Astrocyte (in vitro differentiated cells and primary cell): ENCODE measurements around the gene STX16. TPM values are rescaled to one million over a fixed set of nuclear protein-coding genes. Genes with fewer than 3 reads are reported as not detected.

Source experiments
- DNase-seq: peaks from one replicate; pipeline ENCODE4 v3.0.0-alpha.2; 2010; ENCODE audit warnings: low read depth
- FAIRE-seq: peaks from 2 replicates; lab custom pipeline; 2011; peaks lifted over from hg19 to GRCh38; lab: Jason Lieb, UNC
- H2AFZ ChIP-seq: 2 replicates; pipeline ENCODE4 v1.6.0; 2012; ENCODE audit warnings: low read depth, low read length, inconsistent platforms
- H3K27ac ChIP-seq: 2 replicates; pipeline ENCODE4 v1.5.1; 2011; ENCODE audit warnings: low read depth, low read length, inconsistent platforms
- H3K27me3 ChIP-seq: 2 replicates; pipeline ENCODE4 v1.6.0; 2011; ENCODE audit warnings: low read length, inconsistent platforms; ENCODE audit not compliant: insufficient read depth
- H3K36me3 ChIP-seq: 2 replicates; pipeline ENCODE4 v1.5.1; 2011; ENCODE audit warnings: low read length, inconsistent platforms; ENCODE audit not compliant: insufficient read depth
- H3K4me1 ChIP-seq: 2 replicates; pipeline ENCODE4 v1.5.1; 2011; ENCODE audit warnings: low read length, inconsistent platforms; ENCODE audit not compliant: insufficient read depth
- H3K4me2 ChIP-seq: 2 replicates; pipeline ENCODE4 v1.6.0; 2012; ENCODE audit warnings: low read length, inconsistent platforms
- H3K4me3 ChIP-seq: 2 replicates; pipeline ENCODE4 v1.5.1; 2011; ENCODE audit warnings: low read depth, mild to moderate bottlenecking, low read length, inconsistent platforms; ENCODE audit not compliant: insufficient read depth
- H3K79me2 ChIP-seq: 2 replicates; pipeline ENCODE4 v1.6.0; 2012; ENCODE audit warnings: mild to moderate bottlenecking, low read length, inconsistent platforms; ENCODE audit not compliant: insufficient read depth
- H3K9ac ChIP-seq: 2 replicates; pipeline ENCODE4 v1.6.0; 2012; ENCODE audit warnings: mild to moderate bottlenecking, low read length, inconsistent platforms
- H3K9me3 ChIP-seq: 2 replicates; pipeline ENCODE4 v1.5.1; 2012; ENCODE audit warnings: low read depth, mild to moderate bottlenecking, low read length, inconsistent platforms; ENCODE audit not compliant: insufficient read depth
- H4K20me1 ChIP-seq: 2 replicates; pipeline ENCODE4 v1.6.0; 2012; ENCODE audit warnings: low read length, inconsistent platforms; ENCODE audit not compliant: insufficient read depth
- H3K27ac Mint-ChIP-seq: one replicate; pipeline ENCODE4 v1.8.0; 2021; ENCODE audit warnings: mild to moderate bottlenecking, mixed read lengths; ENCODE audit not compliant: unreplicated experiment
- H3K27me3 Mint-ChIP-seq: one replicate; pipeline ENCODE4 v1.8.0; 2021; ENCODE audit warnings: low read depth, mixed read lengths; ENCODE audit not compliant: unreplicated experiment
- H3K36me3 Mint-ChIP-seq: one replicate; pipeline ENCODE4 v1.8.0; 2021; ENCODE audit warnings: low read depth, mixed read lengths; ENCODE audit not compliant: unreplicated experiment
- H3K4me1 Mint-ChIP-seq: one replicate; pipeline ENCODE4 v1.8.0; 2021; ENCODE audit warnings: low read depth, mixed read lengths; ENCODE audit not compliant: unreplicated experiment
- H3K4me3 Mint-ChIP-seq: one replicate; pipeline ENCODE4 v1.8.0; 2021; ENCODE audit warnings: mild to moderate bottlenecking, moderate library complexity, mixed read lengths; ENCODE audit not compliant: unreplicated experiment
- H3K9me3 Mint-ChIP-seq: one replicate; pipeline ENCODE4 v1.8.0; 2021; ENCODE audit warnings: mild to moderate bottlenecking, mixed read lengths; ENCODE audit not compliant: unreplicated experiment
- EZH2 ChIP-seq: IDR thresholded peaks from 2 replicates; pipeline ENCODE4 v1.6.1; 2012; ENCODE audit warnings: mild to moderate bottlenecking, low read length, inconsistent platforms; ENCODE audit not compliant: insufficient read depth
- total RNA-seq: library from RNA; stranded (reverse); gene quantifications from 2 replicates; pipeline ENCODE4 v1.2.1, GENCODE V29; 2021
- TF ChIP-seq, protein P1 (sequence below): IDR thresholded peaks from 2 replicates; pipeline ENCODE4 v1.5.1; 2011; ENCODE audit warnings: low read depth, mild to moderate bottlenecking, inconsistent platforms, low read length, moderate library complexity; ENCODE audit not compliant: insufficient read depth

Gene STX16
- total RNA-seq, 1 donor from 2014 or later: 59.3 TPM

DNA sequence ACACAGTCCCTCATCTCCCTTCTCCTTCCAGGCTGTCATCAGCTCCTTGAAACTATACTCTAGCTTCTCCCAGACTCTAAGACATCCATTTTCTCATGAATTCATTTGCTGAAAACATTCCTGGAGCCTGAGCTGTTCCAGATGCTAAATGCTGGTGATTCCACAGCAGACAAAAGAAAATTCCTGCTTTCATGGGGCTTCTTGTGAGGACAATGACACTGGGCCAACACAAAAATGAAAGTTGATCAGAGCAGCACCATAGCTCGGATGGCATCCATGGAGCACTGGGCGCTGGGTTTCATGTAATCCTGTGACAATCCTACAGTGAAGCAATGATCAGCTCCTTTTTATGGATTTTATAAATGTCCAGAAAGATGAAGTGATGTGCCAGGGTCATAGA lies 47.4 kb upstream of the STX16 start:
- Mint-ChIP-seq H3K36me3 (peaks cover 1% of the 10 kb centered on the region), H3K27me3 (peaks cover 5% of the 10 kb centered on the region), H3K4me3 (no peak overlapping the region), H3K4me1 (peaks cover 10% of the 10 kb centered on the region), H3K9me3 (peaks cover 2% of the 10 kb centered on the region), H3K27ac (peak overlapping the region; percentile 90)
- DNase-seq (peak; percentile 74), FAIRE-seq (no peak)
- no peak overlapping the region for H3K9ac ChIP-seq
- H4K20me1 ChIP-seq: no peaks in the 10 kb centered on the region
- peak overlapping the region; percentile 5 for H3K4me2 ChIP-seq
- H3K36me3 ChIP-seq: no peaks in the 10 kb centered on the region
- no peaks in the 10 kb centered on the region for H3K9me3 ChIP-seq
- no peaks in the 10 kb centered on the region for H3K27me3 ChIP-seq
- H2AFZ ChIP-seq: no peak overlapping the region
- H3K79me2 ChIP-seq: no peaks in the 10 kb centered on the region
- TF ChIP-seq, protein P1, sequence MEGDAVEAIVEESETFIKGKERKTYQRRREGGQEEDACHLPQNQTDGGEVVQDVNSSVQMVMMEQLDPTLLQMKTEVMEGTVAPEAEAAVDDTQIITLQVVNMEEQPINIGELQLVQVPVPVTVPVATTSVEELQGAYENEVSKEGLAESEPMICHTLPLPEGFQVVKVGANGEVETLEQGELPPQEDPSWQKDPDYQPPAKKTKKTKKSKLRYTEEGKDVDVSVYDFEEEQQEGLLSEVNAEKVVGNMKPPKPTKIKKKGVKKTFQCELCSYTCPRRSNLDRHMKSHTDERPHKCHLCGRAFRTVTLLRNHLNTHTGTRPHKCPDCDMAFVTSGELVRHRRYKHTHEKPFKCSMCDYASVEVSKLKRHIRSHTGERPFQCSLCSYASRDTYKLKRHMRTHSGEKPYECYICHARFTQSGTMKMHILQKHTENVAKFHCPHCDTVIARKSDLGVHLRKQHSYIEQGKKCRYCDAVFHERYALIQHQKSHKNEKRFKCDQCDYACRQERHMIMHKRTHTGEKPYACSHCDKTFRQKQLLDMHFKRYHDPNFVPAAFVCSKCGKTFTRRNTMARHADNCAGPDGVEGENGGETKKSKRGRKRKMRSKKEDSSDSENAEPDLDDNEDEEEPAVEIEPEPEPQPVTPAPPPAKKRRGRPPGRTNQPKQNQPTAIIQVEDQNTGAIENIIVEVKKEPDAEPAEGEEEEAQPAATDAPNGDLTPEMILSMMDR: no peak
- TF ChIP-seq EZH2: no peak
- H3K27ac ChIP-seq: no peak overlapping the region
- no peak overlapping the region for H3K4me3 ChIP-seq
- peaks cover 3% of the 10 kb centered on the region for H3K4me1 ChIP-seq

DNA sequence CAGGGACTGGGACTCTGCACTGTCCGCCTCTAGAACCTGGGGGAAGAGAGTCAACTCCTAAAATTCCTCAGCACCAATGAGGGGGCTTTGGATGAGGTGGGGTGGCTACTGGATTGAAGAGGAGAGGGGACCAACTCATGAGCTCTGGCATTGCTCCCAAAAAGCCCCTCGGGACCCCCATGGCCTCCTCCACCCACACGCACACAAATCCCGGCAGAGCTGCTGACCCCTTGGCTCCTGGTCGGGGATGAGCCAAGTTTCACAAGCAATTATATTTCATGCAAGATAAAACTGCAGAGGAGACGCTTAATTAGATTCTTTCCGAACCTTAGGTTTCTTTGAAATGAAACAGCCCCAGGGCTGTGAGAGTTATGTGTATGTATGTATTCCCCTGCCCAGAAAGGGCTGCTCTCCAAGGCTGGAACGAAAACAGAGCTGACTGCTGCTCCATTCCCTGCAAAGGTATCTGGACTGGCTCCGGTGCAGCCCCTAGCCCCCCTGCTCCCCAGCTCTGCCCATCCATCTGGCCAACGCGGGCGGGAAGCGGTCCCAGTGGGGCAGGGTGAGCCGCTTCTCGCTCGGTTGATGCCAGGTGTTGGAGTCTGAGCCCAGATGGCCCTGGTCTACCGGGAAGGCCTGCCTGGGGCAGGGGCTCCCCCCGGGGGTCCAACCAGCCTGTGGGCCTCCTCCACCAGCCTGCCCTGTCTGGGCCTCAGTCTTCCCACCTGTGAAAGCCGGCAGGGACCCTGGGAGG lies 46.8 kb upstream of the STX16 start:
- no peak overlapping the region for H3K27ac ChIP-seq
- H3K27me3 ChIP-seq: no peaks in the 10 kb centered on the region
- H2AFZ ChIP-seq: no peak overlapping the region
- no peaks in the 10 kb centered on the region for H3K36me3 ChIP-seq
- H3K9ac ChIP-seq: no peak overlapping the region
- FAIRE-seq (no peak), DNase-seq (no peak)
- peaks cover 3% of the 10 kb centered on the region for H3K4me1 ChIP-seq
- peaks cover 5% of the 10 kb centered on the region for H3K27me3 Mint-ChIP-seq
- no peak overlapping the region for H3K4me3 ChIP-seq
- no peak for TF ChIP-seq EZH2
- TF ChIP-seq, protein P1: no peak
- no peak overlapping the region for H3K4me2 ChIP-seq
- H3K9me3 ChIP-seq: no peaks in the 10 kb centered on the region
- no peaks in the 10 kb centered on the region for H4K20me1 ChIP-seq
- H3K27ac Mint-ChIP-seq: peak overlapping the region; percentile 90
- H3K9me3 Mint-ChIP-seq: peaks cover 2% of the 10 kb centered on the region
- H3K4me3 Mint-ChIP-seq: no peak overlapping the region
- no peaks in the 10 kb centered on the region for H3K79me2 ChIP-seq
- H3K36me3 Mint-ChIP-seq: peaks cover 1% of the 10 kb centered on the region
- peaks cover 10% of the 10 kb centered on the region for H3K4me1 Mint-ChIP-seq
